GOT3 (cell line): ENCODE results near the gene SERPINE3.

ENCODE experiments used
- DNase-seq: peaks from one replicate; lab custom pipeline; 2025; ENCODE audit warnings: mixed read lengths; lab: John Stamatoyannopoulos, UW

The SERPINE3 gene

GRCh38 chr13:51361106-51361505, 21.6 kb downstream of the SERPINE3 start:
- no peak for DNase-seq

- DNase-seq, result no peak
These were observed 24.1 kb downstream of the SERPINE3 start for GRCh38 chr13:51363625-51364024.

- no peak for DNase-seq
These were observed 25.0 kb downstream of the SERPINE3 start for GRCh38 chr13:51364404-51365008.

GRCh38 chr13:51370116-51370515, 30.6 kb downstream of the SERPINE3 start:
- DNase-seq, result no peak

GRCh38 chr13:51370811-51371210, 31.3 kb downstream of the SERPINE3 start:
- DNase-seq, result no peak

GRCh38 chr13:51371768-51372399, 32.4 kb downstream of the SERPINE3 start:
- no peak for DNase-seq

GRCh38 chr13:51373451-51373850, 34.0 kb downstream of the SERPINE3 start:
- DNase-seq, result no peak

- DNase-seq, result no peak
These were observed 40.8 kb downstream of the SERPINE3 start for GRCh38 chr13:51380269-51380668.

GRCh38 chr13:51385114-51385513, 45.6 kb downstream of the SERPINE3 start:
- no peak for DNase-seq

- DNase-seq, result no peak
These were observed 55.2 kb downstream of the SERPINE3 start for GRCh38 chr13:51394724-51395123.

- DNase-seq, result no peak
These were observed 56.9 kb downstream of the SERPINE3 start for GRCh38 chr13:51396352-51396751.

GRCh38 chr13:51397262-51397941, 57.9 kb downstream of the SERPINE3 start:
- DNase-seq, result no peak

- no peak for DNase-seq
These were observed 65.7 kb downstream of the SERPINE3 start for GRCh38 chr13:51405176-51405575.

- no peak for DNase-seq
These were observed 72.9 kb downstream of the SERPINE3 start for GRCh38 chr13:51412431-51412830.
